GM20000 (cell line): ENCODE data around the gene HS3ST6.

Experiments
- DNase-seq: peaks from one replicate; pipeline ENCODE4 v3.0.0; 2012; ENCODE audit warnings: low spot score
- CTCF ChIP-seq: IDR thresholded peaks from 2 replicates; pipeline ENCODE4 v1.5.1; 2012; ENCODE audit warnings: mild to moderate bottlenecking, control low read depth; ENCODE audit errors: extremely low read depth, missing control alignments

HS3ST6 gene

GRCh38 chr16:1913327-1914083 is 4.7 kb downstream of the HS3ST6 start:
- TF ChIP-seq CTCF = no peak
- DNase-seq = no peak

GRCh38 chr16:1912215-1912543 is 6.0 kb downstream of the HS3ST6 start:
- no peak for DNase-seq
- TF ChIP-seq CTCF = no peak

- TF ChIP-seq CTCF = no peak
- no peak for DNase-seq
These were observed 6.6 kb downstream of the HS3ST6 start for GRCh38 chr16:1911467-1912214.

GRCh38 chr16:1909561-1910231 is 8.5 kb downstream of the HS3ST6 start:
- TF ChIP-seq CTCF = no peak
- DNase-seq = no peak

GRCh38 chr16:1908983-1909382 is 9.2 kb downstream of the HS3ST6 start:
- TF ChIP-seq CTCF = no peak
- DNase-seq = no peak

GRCh38 chr16:1908184-1908583 is 10.0 kb downstream of the HS3ST6 start:
- no peak for TF ChIP-seq CTCF
- DNase-seq = no peak
